GM19193 (cell line): ENCODE measurements around the gene ZNF423.

ENCODE experiments used
- POLR2A ChIP-seq: IDR thresholded peaks from 4 replicates; pipeline ENCODE4 v1.6.1; 2011; ENCODE audit not compliant: insufficient read depth, insufficient read length; ENCODE audit errors: extremely low read depth

Gene ZNF423

DNA sequence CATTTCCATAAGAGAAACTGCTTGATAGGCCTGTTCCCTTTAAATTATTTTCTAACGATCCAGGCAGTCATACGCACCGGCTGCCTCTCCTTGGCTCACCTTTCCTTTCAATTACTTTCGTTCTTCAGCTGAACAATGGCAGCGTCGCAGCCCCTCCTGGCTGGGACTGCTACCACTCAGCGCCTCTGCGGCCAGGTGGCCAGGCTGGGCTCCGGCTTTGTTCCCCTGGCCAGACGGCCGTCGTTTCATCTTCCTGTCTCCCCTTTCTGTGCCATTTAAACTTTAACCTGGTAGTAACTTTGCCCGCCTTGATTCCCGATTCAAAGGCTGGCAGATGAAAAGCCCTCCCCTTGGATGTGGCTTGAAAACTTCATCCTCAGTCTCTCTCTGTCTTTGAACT is 403.3 kb downstream of the ZNF423 start:
- TF ChIP-seq POLR2A: no peak

GRCh38 chr16:49452108-49452507 is 403.8 kb downstream of the ZNF423 start:
- TF ChIP-seq POLR2A: no peak

GRCh38 chr16:49446805-49447204 is 409.1 kb downstream of the ZNF423 start:
- TF ChIP-seq POLR2A: no peak

- TF ChIP-seq POLR2A: no peak
Measured at GRCh38 chr16:49443576-49443975, 412.3 kb downstream of the ZNF423 start.

DNA sequence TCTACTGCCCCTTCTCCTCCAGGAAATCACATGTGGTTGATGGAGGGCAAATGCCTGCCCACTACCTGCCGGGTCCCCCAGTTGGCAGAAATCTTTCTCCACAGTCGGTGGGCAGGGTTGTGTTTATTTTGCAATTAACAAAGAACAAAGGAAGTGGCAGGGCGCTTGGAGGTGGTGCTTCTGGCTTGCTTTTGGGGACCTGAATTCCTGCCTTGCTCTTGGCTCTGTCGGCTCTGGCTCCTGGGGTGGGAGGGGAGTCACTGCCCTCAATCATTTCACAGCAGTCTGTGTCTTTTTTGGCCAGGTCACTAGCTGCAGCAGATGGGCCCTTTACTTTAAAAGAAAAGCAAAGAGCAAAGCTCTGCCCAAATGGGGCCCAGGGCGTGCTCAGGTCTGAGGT is 413.1 kb downstream of the ZNF423 start:
- no peak for TF ChIP-seq POLR2A

DNA sequence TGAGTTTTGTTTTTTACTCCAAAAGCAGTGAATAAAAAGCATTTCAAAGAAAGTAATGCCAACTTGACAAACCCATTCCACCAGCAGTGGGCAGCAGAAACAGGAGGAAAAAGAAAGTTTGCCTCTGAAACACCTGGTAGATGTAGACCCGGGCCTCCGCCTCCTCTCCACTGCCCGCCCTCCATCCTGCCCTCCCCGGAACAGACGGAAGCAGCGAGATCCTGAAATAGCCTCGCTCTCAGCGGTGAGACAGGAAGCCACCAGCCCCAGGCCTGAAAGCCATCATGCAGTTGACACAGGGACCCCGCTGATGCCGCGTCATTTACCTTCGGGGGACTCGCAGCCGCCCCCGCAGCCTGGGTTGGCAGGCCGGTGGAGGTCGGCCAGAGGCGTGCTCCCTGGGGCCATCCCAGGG is 414.5 kb downstream of the ZNF423 start:
- TF ChIP-seq POLR2A: peak; percentile 44

DNA sequence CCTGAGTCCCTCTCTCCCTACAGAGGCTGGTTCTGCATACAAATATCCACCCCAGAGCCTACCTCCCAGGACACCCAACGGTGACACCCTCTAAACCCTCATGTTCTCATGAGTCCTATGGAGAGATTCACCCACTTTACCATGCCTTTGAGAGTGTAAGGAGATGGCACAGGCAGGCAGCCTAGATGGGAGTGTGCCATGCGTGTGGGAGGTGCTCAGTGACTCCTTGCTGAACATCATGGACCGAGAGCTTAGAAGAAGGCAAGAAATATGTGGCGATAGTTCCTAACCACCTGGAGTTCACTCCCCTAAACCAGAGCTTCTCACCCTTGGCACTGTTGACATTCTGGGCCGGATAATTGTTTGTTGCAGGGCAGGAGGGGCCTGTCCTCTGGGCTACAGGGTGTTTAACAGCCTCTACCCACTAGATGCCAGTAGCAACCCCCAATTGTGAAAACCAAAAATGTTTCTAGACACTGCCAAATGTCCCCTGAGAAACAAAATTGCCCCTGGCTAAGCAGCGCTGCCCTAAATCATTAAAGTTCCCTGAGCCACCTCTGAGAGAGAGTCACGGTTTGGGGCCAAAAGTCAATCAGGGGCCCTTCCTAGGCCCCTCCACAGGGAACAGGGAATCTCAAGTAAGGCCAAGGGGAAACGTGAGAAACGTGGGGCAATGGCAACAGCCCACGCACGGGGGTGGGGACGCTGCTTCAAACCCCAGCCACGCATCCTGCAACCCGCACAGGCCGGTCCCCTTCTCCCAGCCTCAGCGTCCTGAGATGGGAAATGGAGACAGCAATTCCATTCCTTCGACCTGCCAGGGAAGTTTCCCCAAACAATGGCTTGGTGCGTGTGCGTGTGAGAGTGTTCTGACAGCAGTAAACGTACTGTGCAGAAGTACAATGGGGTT is 415.5 kb downstream of the ZNF423 start:
- no peak for TF ChIP-seq POLR2A

GRCh38 chr16:49439676-49440075 is 416.2 kb downstream of the ZNF423 start:
- TF ChIP-seq POLR2A: no peak

GRCh38 chr16:49439050-49439449 is 416.9 kb downstream of the ZNF423 start:
- TF ChIP-seq POLR2A: no peak
